NB4 (cell line): ENCODE results near the gene MMADHC.

Experiments used
- DNase-seq: peaks from one replicate; pipeline ENCODE4 v3.0.0; 2010; ENCODE audit warnings: low read depth
- H3K4me3 ChIP-seq: one replicate; pipeline ENCODE4 v1.5.1; 2011; ENCODE audit warnings: mild to moderate bottlenecking, low read depth, low read length, moderate library complexity
- MYC ChIP-seq: IDR thresholded peaks from 2 replicates; pipeline ENCODE4 v1.6.1; 2011; ENCODE audit warnings: low read depth, low read length
- POLR2A ChIP-seq: IDR thresholded peaks from 2 replicates; pipeline ENCODE4 v1.6.1; 2011; ENCODE audit warnings: mild to moderate bottlenecking; ENCODE audit not compliant: insufficient read length; ENCODE audit errors: extremely low read depth
- TF ChIP-seq, protein P1 (sequence below): IDR thresholded peaks from one replicate; pipeline ENCODE4 v1.5.1; 2012; ENCODE audit warnings: low read depth, low read length
- TF ChIP-seq, protein P2 (sequence below): IDR thresholded peaks from 2 replicates; pipeline ENCODE4 v1.6.1; 2011; ENCODE audit warnings: low read depth, low read length

MMADHC gene

GRCh38 chr2:149556452-149556851, 31.1 kb downstream of the MMADHC start:
- no peak overlapping the region for H3K4me3 ChIP-seq
- no peak for DNase-seq
- TF ChIP-seq MYC (no peak), POLR2A (no peak)
- TF ChIP-seq, protein P1, sequence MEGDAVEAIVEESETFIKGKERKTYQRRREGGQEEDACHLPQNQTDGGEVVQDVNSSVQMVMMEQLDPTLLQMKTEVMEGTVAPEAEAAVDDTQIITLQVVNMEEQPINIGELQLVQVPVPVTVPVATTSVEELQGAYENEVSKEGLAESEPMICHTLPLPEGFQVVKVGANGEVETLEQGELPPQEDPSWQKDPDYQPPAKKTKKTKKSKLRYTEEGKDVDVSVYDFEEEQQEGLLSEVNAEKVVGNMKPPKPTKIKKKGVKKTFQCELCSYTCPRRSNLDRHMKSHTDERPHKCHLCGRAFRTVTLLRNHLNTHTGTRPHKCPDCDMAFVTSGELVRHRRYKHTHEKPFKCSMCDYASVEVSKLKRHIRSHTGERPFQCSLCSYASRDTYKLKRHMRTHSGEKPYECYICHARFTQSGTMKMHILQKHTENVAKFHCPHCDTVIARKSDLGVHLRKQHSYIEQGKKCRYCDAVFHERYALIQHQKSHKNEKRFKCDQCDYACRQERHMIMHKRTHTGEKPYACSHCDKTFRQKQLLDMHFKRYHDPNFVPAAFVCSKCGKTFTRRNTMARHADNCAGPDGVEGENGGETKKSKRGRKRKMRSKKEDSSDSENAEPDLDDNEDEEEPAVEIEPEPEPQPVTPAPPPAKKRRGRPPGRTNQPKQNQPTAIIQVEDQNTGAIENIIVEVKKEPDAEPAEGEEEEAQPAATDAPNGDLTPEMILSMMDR, result no peak
- TF ChIP-seq, protein P2, sequence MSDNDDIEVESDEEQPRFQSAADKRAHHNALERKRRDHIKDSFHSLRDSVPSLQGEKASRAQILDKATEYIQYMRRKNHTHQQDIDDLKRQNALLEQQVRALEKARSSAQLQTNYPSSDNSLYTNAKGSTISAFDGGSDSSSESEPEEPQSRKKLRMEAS, result no peak

DNA sequence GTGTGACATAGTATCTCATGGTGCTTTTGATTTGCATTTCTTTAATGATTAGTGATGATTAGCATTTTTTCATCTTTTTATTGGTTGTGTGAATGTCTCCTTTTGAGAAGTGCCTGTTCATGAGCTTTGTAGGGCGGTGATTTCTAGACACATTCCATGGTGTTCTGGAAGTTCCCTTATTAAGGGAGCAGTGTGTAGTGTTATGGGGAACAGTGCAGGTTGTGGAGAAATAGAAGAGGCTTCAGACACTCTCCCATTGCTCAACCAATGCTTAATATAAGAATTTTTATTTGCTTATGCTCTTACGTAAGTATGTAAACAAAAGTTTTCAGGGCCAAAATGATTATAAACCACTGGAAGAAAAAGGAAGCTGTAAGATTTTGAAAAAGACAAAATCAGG, 34.7 kb downstream of the MMADHC start:
- DNase-seq, result no peak
- no peak overlapping the region for H3K4me3 ChIP-seq
- TF ChIP-seq, protein P2, result no peak
- TF ChIP-seq, protein P1, result no peak
- TF ChIP-seq POLR2A (no peak), MYC (no peak)

- DNase-seq, result no peak
- TF ChIP-seq MYC, result no peak
- TF ChIP-seq, protein P1, result no peak
- TF ChIP-seq POLR2A, result no peak
- TF ChIP-seq, protein P2, result no peak
- H3K4me3 ChIP-seq, result no peak overlapping the region
Measured at GRCh38 chr2:149552226-149552625, 35.3 kb downstream of the MMADHC start.

GRCh38 chr2:149544692-149545091, 42.9 kb downstream of the MMADHC start:
- no peak overlapping the region for H3K4me3 ChIP-seq
- DNase-seq, result peak; percentile 11
- TF ChIP-seq, protein P2, result no peak
- TF ChIP-seq POLR2A (no peak), MYC (no peak)
- TF ChIP-seq, protein P1, result no peak

DNA sequence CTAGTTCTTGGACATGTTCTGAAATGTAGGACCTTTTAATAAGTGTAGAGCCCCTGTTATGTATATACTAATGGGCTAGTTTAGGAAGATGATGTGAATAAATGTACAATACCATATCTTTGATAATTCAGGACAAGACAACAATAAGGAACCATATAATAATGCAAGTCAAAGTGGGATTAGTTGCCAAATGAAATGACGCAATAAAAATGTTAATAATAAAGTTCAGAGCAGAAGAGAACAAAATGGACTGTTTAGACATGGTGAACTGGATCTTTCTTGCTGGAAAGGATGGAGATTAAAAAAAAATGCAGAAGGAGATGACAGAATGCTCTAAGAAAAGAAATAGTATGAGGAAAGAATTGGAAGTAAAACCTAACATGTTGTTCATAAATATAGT, 43.7 kb downstream of the MMADHC start:
- TF ChIP-seq, protein P1, result no peak
- TF ChIP-seq, protein P2, result no peak
- no peak for TF ChIP-seq POLR2A
- TF ChIP-seq MYC, result no peak
- no peak overlapping the region for H3K4me3 ChIP-seq
- no peak for DNase-seq

- DNase-seq, result no peak
- TF ChIP-seq, protein P2, result no peak
- TF ChIP-seq, protein P1, result no peak
- TF ChIP-seq POLR2A (no peak), MYC (no peak)
- H3K4me3 ChIP-seq, result no peak overlapping the region
Measured at GRCh38 chr2:149540138-149540537, 47.4 kb downstream of the MMADHC start.
